ENCODE measurements around the gene MRPL32. TPM values are rescaled to one million over a fixed set of nuclear protein-coding genes. Genes with fewer than 3 reads are reported as not detected.
A peak's percentile ranks its signal among the peaks of the same experiment; 100 is the strongest.
"Not testable (repeated sequence)": the region's sequence is repeated elsewhere in the genome, so short reads cannot be mapped to it uniquely, and the experiment has no call there.

The MRPL32 gene
- total RNA-seq, result 10 to 100 TPM; 42.5 to 42.9 TPM
- polyA plus RNA-seq, result 100 to 1,000 TPM in 1 of 2 donors, 10 to 100 TPM in 1; 68.5 to 107 TPM
- long read RNA-seq, donor 1, transcript MRPL32-201 (3 exons, 1,035 nt), result major isoform, 23 of 25 reads
- long read RNA-seq, donor 1, partial matches to known transcripts, result 0 of 25 reads
- long read RNA-seq, donor 1, other reads (novel, unspliced or antisense), result 2 of 25 reads
- long read RNA-seq, donor 2, transcript MRPL32-201 (3 exons, 1,035 nt), result major isoform, 6 of 15 reads
- long read RNA-seq, donor 2, partial matches to known transcripts, result 7 of 15 reads
- long read RNA-seq, donor 2, other reads (novel, unspliced or antisense), result 1 of 15 reads

DNA sequence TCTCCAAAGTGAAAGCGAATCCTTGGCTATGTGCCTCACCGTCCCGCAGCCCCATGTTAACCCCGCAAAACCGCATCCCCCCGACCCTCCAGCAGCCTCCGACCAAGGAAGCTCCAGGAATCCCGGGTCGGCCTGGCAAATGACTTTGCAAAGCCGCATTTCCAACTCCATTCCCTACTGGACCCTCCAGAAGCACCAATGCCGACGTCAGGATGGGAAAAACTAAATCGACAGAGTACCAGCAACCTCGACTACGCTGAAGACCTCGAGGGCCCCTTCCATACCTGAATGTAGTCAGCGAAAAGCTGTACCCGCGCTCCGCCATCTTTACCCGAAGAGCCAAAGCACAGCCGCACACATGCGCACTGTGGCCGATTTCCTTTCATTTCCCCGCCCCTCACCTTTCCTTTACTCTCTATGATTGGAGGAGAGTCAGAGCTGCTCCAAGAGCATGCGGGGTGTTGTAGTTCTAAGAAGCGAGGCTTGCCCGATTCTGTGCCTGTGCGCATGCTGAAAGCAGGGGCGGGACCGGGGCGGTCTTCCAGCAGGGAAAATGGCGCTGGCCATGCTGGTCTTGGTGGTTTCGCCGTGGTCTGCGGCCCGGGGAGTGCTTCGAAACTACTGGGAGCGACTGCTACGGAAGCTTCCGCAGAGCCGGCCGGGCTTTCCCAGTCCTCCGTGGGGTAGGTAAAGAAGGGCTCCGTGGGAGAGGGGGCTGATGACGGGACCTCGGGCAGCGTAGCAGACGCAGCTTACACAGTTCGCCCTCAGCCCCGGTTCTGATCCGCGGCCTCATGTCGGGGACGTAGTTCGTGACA lies at the start of gene MRPL32, which contains the start of gene PSMA2:
Gene MRPL32, plus strand, starts transcription at position 543 of the 818 bp plus-strand sequence. Its CDS starts 11 bp downstream, at position 554.
Gene PSMA2, minus strand, starts transcription at position 341 of the 818 bp plus-strand sequence. Its CDS starts 16 bp downstream, at position 325.
- DNase-seq (peak; percentile 96 to 97), ATAC-seq (ENCODE audit: low FRiP score) (peak; percentile 99)
- Histone ChIP-seq H3K36me3 (ENCODE audit: control insufficient read depth in 1 of 2, insufficient read depth in 2 of 2, low read length in 1 of 2) (peaks cover 2 to 4% of the 10 kb centered on the region in 2 donors), H3K27me3 (ENCODE audit: control insufficient read depth in 1 of 2, insufficient read depth in 2 of 2, low read length in 1 of 2) (no peaks in the 10 kb centered on the region), H3K4me3 (ENCODE audit: low read length in 2 of 2) (peak within 1 kb of the TSS; percentile 78 to 95), H3K4me1 (ENCODE audit: control insufficient read depth in 1 of 2, insufficient read depth in 2 of 2, low read length in 2 of 2) (peaks cover 4 to 6% of the 10 kb centered on the region in 2 donors), H3K27ac (ENCODE audit: low read depth in 1 of 2, low read length in 2 of 2) (peak within 1 kb of the TSS; percentile 57 to 90), H3K9me3 (ENCODE audit: control insufficient read depth, low read length) (no peaks in the 10 kb centered on the region)
- 0 to 1% methylated on average over 56 of the region's 56 CpGs for WGBS, 2 donors
- intact Hi-C loops (cut with DNase I), result loop anchor here in 1 of 2 donors (2.0 to 10.0 kb wide), 2 partner anchors 43 to 793 kb away; partner anchors contain the start of gene COA1

DNA sequence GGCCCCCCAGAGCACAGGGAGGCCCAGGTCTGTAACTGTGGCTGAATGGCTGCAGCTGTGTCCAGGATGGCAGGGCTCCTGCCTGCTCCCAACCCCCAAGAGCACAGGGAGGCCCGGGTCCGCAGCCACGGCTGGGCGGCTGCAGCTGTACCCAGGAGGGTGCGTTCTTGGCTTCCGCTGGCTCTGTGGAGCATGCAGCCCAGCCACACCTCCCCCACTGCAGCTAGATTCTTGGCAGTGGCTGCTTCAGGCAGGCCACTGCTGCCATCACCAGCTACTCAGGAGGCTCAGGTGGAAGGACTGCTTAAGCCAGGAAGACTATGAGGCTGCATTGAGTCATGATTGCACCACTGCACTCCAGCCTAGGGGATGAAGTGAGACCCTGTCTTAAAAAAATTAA lies 48.2 kb upstream of the MRPL32 start:
- ATAC-seq (ENCODE audit: low FRiP score), result no peak
- Histone ChIP-seq H3K27me3 (ENCODE audit: control insufficient read depth in 1 of 2, insufficient read depth in 2 of 2, low read length in 1 of 2) (no peaks in the 10 kb centered on the region), H3K27ac (ENCODE audit: low read depth in 1 of 2, low read length in 2 of 2) (no peak overlapping the region), H3K4me3 (ENCODE audit: low read length in 2 of 2) (no peak overlapping the region), H3K9me3 (ENCODE audit: control insufficient read depth, low read length) (no peaks in the 10 kb centered on the region), H3K36me3 (ENCODE audit: control insufficient read depth in 1 of 2, insufficient read depth in 2 of 2, low read length in 1 of 2) (no peaks in the 10 kb centered on the region), H3K4me1 (ENCODE audit: control insufficient read depth in 1 of 2, insufficient read depth in 2 of 2, low read length in 2 of 2) (no peaks in the 10 kb centered on the region)
- 48 to 76% methylated on average over 5 to 6 of the region's 6 CpGs for WGBS, 2 donors
- intact Hi-C loops (cut with DNase I), result no loop called here
- DNase-seq, result no peak

DNA sequence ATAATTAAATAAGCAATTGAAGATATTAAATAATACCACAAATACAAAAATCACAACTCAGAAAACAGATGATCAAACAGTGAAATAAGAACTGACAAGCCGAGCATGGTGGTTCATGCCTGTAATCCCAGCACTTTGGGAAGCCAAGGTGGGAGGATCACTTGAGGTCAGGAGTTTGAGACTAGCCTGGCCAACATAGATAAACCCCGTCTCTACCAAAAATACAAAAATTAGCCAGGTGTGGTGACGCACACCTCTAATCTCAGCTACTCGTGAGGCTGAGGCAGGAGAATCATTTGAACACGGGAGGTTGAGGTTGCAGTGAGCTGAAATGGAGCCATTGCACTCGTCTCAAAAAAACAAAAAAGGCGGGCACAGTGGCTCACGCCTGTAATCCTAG lies 47.0 kb upstream of the MRPL32 start:
- H3K9me3 ChIP-seq (ENCODE audit: control insufficient read depth, low read length); H3K4me1 ChIP-seq (ENCODE audit: control insufficient read depth in 1 of 2, insufficient read depth in 2 of 2, low read length in 2 of 2); H3K27ac ChIP-seq (ENCODE audit: low read depth in 1 of 2, low read length in 2 of 2); DNase-seq; H3K36me3 ChIP-seq (ENCODE audit: control insufficient read depth in 1 of 2, insufficient read depth in 2 of 2, low read length in 1 of 2); H3K4me3 ChIP-seq (ENCODE audit: low read length in 2 of 2); ATAC-seq (ENCODE audit: low FRiP score); H3K27me3 ChIP-seq (ENCODE audit: control insufficient read depth in 1 of 2, insufficient read depth in 2 of 2, low read length in 1 of 2); intact Hi-C loops (cut with DNase I): not testable (repeated sequence)
- 95 to 96% methylated on average over 8 of the region's 8 CpGs for WGBS, 2 donors

DNA sequence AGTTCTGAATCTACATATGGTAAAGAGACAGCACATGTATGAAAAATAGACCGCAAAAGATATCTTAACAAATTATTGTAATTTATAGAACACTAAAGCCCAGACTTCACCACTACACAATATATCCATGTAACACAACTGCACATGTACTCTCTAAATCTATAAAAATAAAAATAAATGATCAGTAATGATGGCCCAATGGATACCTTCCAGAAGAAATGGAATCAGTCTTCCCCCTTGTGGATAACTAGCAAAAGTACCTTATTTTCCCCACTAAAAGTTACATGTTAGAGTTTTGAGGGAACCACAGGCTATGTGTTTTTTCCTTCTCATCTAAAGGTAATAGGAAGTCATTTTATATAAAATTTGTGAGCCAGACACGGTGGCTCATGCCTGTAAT lies 46.0 kb upstream of the MRPL32 start:
- Histone ChIP-seq H3K36me3 (ENCODE audit: control insufficient read depth in 1 of 2, insufficient read depth in 2 of 2, low read length in 1 of 2) (no peaks in the 10 kb centered on the region), H3K4me3 (ENCODE audit: low read length in 2 of 2) (no peak overlapping the region), H3K27me3 (ENCODE audit: control insufficient read depth in 1 of 2, insufficient read depth in 2 of 2, low read length in 1 of 2) (no peaks in the 10 kb centered on the region), H3K4me1 (ENCODE audit: control insufficient read depth in 1 of 2, insufficient read depth in 2 of 2, low read length in 2 of 2) (no peaks in the 10 kb centered on the region), H3K9me3 (ENCODE audit: control insufficient read depth, low read length) (no peaks in the 10 kb centered on the region), H3K27ac (ENCODE audit: low read depth in 1 of 2, low read length in 2 of 2) (no peak overlapping the region)
- no peak for DNase-seq
- 88 to 91% methylated on average over 2 of the region's 2 CpGs for WGBS, 2 donors
- intact Hi-C loops (cut with DNase I), result no loop called here
- ATAC-seq (ENCODE audit: low FRiP score), result no peak

DNA sequence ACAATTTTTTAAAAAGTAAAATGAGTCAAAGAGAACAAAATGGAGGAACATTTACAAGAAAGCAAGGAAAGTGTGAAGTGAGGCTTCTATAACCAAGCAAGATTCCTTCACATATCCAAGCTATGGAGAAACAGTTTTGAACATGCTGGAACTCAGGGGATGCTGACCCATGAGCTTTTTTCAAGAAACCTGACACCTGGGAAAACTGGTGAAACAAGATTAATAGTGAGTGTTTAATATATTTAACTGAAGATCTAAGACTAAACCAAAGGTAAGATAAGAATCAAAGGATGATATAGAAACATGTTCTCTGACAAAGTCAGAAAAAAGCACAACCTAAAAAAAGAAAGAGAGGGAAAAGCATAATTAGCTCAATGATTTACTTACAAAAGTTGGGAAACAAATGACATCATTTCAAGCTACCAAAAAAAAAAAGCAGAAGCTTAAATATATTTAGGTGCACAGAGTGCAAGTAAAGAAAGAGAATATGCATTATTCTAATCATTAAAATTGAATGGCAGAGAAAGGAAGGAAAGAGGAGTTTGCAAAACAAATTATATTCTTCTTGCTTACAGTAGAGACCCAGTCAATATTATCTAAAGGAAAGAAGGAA lies 45.2 kb upstream of the MRPL32 start:
- intact Hi-C loops (cut with DNase I), result no loop called here
- H3K27me3 ChIP-seq (ENCODE audit: control insufficient read depth in 1 of 2, insufficient read depth in 2 of 2, low read length in 1 of 2), result no peaks in the 10 kb centered on the region
- ATAC-seq (ENCODE audit: low FRiP score), result no peak
- DNase-seq, result no peak
- H3K4me1 ChIP-seq (ENCODE audit: control insufficient read depth in 1 of 2, insufficient read depth in 2 of 2, low read length in 2 of 2), result no peaks in the 10 kb centered on the region
- no peak overlapping the region for H3K27ac ChIP-seq (ENCODE audit: low read depth in 1 of 2, low read length in 2 of 2)
- no peaks in the 10 kb centered on the region for H3K9me3 ChIP-seq (ENCODE audit: control insufficient read depth, low read length)
- H3K36me3 ChIP-seq (ENCODE audit: control insufficient read depth in 1 of 2, insufficient read depth in 2 of 2, low read length in 1 of 2), result no peaks in the 10 kb centered on the region
- no peak overlapping the region for H3K4me3 ChIP-seq (ENCODE audit: low read length in 2 of 2)

DNA sequence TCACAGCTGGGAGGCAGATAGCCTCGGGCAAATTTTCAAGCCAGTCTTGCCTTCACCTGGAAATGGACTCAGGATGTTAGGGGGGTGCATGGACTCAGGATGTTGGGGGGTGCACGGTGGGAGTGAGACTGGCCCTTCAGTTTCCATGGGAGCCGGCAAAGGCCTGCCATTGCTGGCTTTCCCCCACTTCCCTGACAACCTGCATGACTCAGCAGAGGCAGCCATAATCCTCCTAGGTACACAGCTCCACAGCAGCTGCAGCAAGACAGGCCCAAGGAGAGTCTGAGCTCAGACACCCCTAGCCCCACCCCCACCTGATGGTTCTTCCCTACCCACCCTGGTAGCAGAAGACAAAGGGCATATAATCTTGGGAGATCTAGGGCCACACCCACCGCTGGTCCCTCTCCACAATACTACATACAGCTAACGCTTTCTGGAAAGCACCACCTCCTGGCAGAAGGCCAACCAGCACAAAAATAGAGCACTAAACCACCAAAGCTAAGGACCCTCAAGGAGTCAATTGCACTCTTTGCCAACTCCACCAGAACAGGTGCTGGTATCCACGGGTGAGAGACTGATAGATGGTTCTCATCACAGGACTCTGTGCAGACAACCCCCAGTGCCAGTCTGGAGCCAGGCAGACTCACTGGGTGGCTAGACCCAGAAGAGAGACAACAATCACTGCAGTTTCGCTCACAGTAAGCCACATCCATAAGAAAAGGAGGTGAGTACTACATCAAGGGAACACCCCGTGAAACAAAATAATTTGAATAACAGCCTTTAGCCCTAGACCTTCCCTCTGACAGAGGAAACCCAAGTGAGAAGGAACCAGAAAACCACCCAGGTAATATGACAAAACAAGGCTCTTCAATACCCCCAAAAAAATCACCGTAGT lies 38.6 kb upstream of the MRPL32 start:
- 74 to 85% methylated on average over 9 of the region's 9 CpGs for WGBS, 2 donors
- no peaks in the 10 kb centered on the region for H3K27me3 ChIP-seq (ENCODE audit: control insufficient read depth in 1 of 2, insufficient read depth in 2 of 2, low read length in 1 of 2)
- H3K4me1 ChIP-seq (ENCODE audit: control insufficient read depth in 1 of 2, insufficient read depth in 2 of 2, low read length in 2 of 2), result no peaks in the 10 kb centered on the region
- no peak overlapping the region for H3K27ac ChIP-seq (ENCODE audit: low read depth in 1 of 2, low read length in 2 of 2)
- ATAC-seq (ENCODE audit: low FRiP score) (no peak), DNase-seq (no peak)
- H3K4me3 ChIP-seq (ENCODE audit: low read length in 2 of 2), result no peak overlapping the region
- intact Hi-C loops (cut with DNase I), result no loop called here
- H3K9me3 ChIP-seq (ENCODE audit: control insufficient read depth, low read length), result no peaks in the 10 kb centered on the region
- H3K36me3 ChIP-seq (ENCODE audit: control insufficient read depth in 1 of 2, insufficient read depth in 2 of 2, low read length in 1 of 2), result no peaks in the 10 kb centered on the region

DNA sequence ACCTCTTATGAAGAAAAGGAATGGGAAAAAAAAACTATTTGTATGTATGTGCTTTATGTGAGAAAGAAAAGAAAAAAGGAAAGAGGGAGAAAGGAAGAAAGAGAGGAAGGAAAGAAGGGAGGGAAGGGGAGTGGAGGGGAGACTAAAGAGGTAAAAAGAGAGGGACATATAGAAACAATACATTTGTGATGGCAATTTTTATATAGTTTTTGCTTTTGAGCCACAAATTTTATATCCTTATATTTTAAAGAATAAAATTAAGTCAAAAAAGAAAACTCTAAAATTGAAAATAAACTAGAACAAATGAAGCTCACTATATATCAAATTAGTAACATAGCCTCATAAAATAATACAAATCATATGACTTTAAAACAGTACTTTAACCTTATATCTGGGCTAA lies 31.3 kb upstream of the MRPL32 start:
- no peak for DNase-seq
- Histone ChIP-seq H3K4me1 (ENCODE audit: control insufficient read depth in 1 of 2, insufficient read depth in 2 of 2, low read length in 2 of 2) (no peaks in the 10 kb centered on the region), H3K9me3 (ENCODE audit: control insufficient read depth, low read length) (no peaks in the 10 kb centered on the region), H3K36me3 (ENCODE audit: control insufficient read depth in 1 of 2, insufficient read depth in 2 of 2, low read length in 1 of 2) (no peaks in the 10 kb centered on the region), H3K27me3 (ENCODE audit: control insufficient read depth in 1 of 2, insufficient read depth in 2 of 2, low read length in 1 of 2) (no peaks in the 10 kb centered on the region), H3K27ac (ENCODE audit: low read depth in 1 of 2, low read length in 2 of 2) (no peak overlapping the region), H3K4me3 (ENCODE audit: low read length in 2 of 2) (no peak overlapping the region)
- intact Hi-C loops (cut with DNase I), result no loop called here
- no peak for ATAC-seq (ENCODE audit: low FRiP score)

DNA sequence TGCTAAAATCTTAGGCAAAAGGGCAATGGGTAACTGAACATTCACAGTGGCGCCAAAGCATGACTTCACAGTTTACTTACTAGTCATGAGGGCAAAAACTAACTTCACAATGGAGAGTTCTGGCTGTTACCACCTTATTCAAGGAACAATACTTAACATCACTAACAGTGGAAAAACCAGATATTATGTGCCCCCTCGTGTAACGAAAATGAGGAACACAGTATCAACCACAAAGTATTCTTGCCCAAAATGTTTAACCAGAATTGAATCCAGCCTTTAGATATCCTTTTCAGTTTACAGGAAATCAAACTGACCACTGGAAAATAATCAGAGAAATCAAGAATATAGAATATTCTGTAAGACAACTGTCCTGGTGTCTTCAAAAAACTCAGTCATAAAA lies 29.8 kb upstream of the MRPL32 start:
- no peaks in the 10 kb centered on the region for H3K9me3 ChIP-seq (ENCODE audit: control insufficient read depth, low read length)
- H3K4me1 ChIP-seq (ENCODE audit: control insufficient read depth in 1 of 2, insufficient read depth in 2 of 2, low read length in 2 of 2), result no peaks in the 10 kb centered on the region
- H3K27me3 ChIP-seq (ENCODE audit: control insufficient read depth in 1 of 2, insufficient read depth in 2 of 2, low read length in 1 of 2), result no peaks in the 10 kb centered on the region
- H3K4me3 ChIP-seq (ENCODE audit: low read length in 2 of 2), result no peak overlapping the region
- DNase-seq (no peak), ATAC-seq (ENCODE audit: low FRiP score) (no peak)
- intact Hi-C loops (cut with DNase I), result no loop called here
- WGBS, 2 donors, result 75 to 78% methylated on average over 3 of the region's 3 CpGs
- H3K36me3 ChIP-seq (ENCODE audit: control insufficient read depth in 1 of 2, insufficient read depth in 2 of 2, low read length in 1 of 2), result no peaks in the 10 kb centered on the region
- no peak overlapping the region for H3K27ac ChIP-seq (ENCODE audit: low read depth in 1 of 2, low read length in 2 of 2)
